IMR-90 (cell line): Measurements from ENCODE around the gene ZFP92. TPM values are rescaled to one million over a fixed set of nuclear protein-coding genes. Genes with fewer than 3 reads are reported as not detected.
A peak's percentile ranks its signal among the peaks of the same experiment; 100 is the strongest.

Experiments used
- ATAC-seq: fragments of 200-7000 bp; cut with Tn5 transposase; 2 replicates; pipeline ENCODE4 v1.9.1; 2020; ENCODE audit warnings: low read depth, mild to moderate bottlenecking, moderate library complexity
- Bru-seq: library from RNA; stranded (reverse); fragments of 400-500 nt; gene quantifications from one replicate; lab custom pipeline; 2021; lab: Mats Ljungman, UMichigan
- BruChase-seq, 2 experiments: library from RNA; stranded (reverse); fragments of 400-500 nt; gene quantifications; one replicate each; lab custom pipeline; 2021; lab: Mats Ljungman, UMichigan
- BruUV-seq: library from RNA; stranded (reverse); fragments of 400-500 nt; replicated peaks from 2 replicates; lab custom pipeline; 2021; lab: Mats Ljungman, UMichigan
- CTCF ChIA-PET: fragments of 300-600 bp; formaldehyde crosslinking; extraction: SDS; loops from one replicate; lab custom pipeline; 2021; ENCODE audit warnings: antibody characterized with exemption; lab: Yijun Ruan, JAX
- POLR2A ChIA-PET: fragments of 300-600 bp; sonication (Branson Sonifier 250); formaldehyde crosslinking; loops from one replicate; lab custom pipeline; 2022; ENCODE audit warnings: antibody characterized with exemption; ENCODE audit not compliant: unreplicated experiment; lab: Charles Lee
- DNase-seq: peaks from one replicate; pipeline ENCODE4 v3.0.0; 2013
- H2AFZ ChIP-seq: replicated peaks from 2 replicates; pipeline ENCODE3; 2013; ENCODE audit warnings: low read length, mild to moderate bottlenecking; ENCODE audit not compliant: poor library complexity
- H2AK5ac ChIP-seq: 2 replicates; pipeline ENCODE4 v1.6.1; 2013; ENCODE audit warnings: low read depth, low read length, inconsistent platforms
- H2AK9ac ChIP-seq: replicated peaks from 2 replicates; pipeline ENCODE3; 2013; ENCODE audit warnings: mild to moderate bottlenecking, low read depth, low read length, moderate library complexity; ENCODE audit not compliant: poor library complexity
- H2BK120ac ChIP-seq: 2 replicates; pipeline ENCODE4 v1.6.1; 2013; ENCODE audit warnings: low read depth, low read length, inconsistent platforms
- H2BK15ac ChIP-seq: 3 replicates; pipeline ENCODE4 v1.6.1; 2013; ENCODE audit warnings: low read depth, low read length, inconsistent platforms
- H2BK20ac ChIP-seq: 2 replicates; pipeline ENCODE4 v1.6.1; 2013; ENCODE audit warnings: low read depth, mild to moderate bottlenecking, inconsistent platforms, low read length, moderate library complexity
- H2BK5ac ChIP-seq: 2 replicates; pipeline ENCODE4 v1.6.1; 2013; ENCODE audit warnings: mild to moderate bottlenecking, low read depth, low read length, inconsistent platforms; ENCODE audit not compliant: poor library complexity, severe bottlenecking
- H3K14ac ChIP-seq: replicated peaks from 2 replicates; pipeline ENCODE4 v1.6.1; 2013; ENCODE audit warnings: low read depth, low read length, inconsistent platforms
- H3K18ac ChIP-seq: 2 replicates; pipeline ENCODE4 v1.6.1; 2013; ENCODE audit warnings: low read depth, low read length, control low read depth
- H3K23ac ChIP-seq: 2 replicates; pipeline ENCODE4 v1.6.1; 2013; ENCODE audit warnings: low read depth, low read length, inconsistent platforms
- H3K27ac ChIP-seq: 2 replicates; pipeline ENCODE4 v1.5.1; 2013; ENCODE audit warnings: mild to moderate bottlenecking, control low read depth, low read length; ENCODE audit not compliant: insufficient read depth
- H3K27me3 ChIP-seq: 2 replicates; pipeline ENCODE4 v1.6.1; 2013; ENCODE audit warnings: low read length; ENCODE audit not compliant: control insufficient read depth, insufficient read depth
- H3K36me3 ChIP-seq: 2 replicates; pipeline ENCODE4 v1.6.1; 2013; ENCODE audit warnings: low read length, mixed read lengths; ENCODE audit not compliant: control insufficient read depth, insufficient read depth
- H3K4ac ChIP-seq: 2 replicates; pipeline ENCODE4 v1.6.1; 2013; ENCODE audit warnings: low read depth, low read length, inconsistent platforms
- H3K4me1 ChIP-seq: 2 replicates; pipeline ENCODE4 v1.6.1; 2013; ENCODE audit warnings: low read length, mixed read lengths; ENCODE audit not compliant: control insufficient read depth, insufficient read depth
- H3K4me2 ChIP-seq: 2 replicates; pipeline ENCODE4 v1.6.1; 2013; ENCODE audit warnings: low read depth, mild to moderate bottlenecking, control low read depth, low read length, moderate library complexity
- H3K4me3 ChIP-seq: 2 replicates; pipeline ENCODE4 v1.5.1; 2013; ENCODE audit warnings: low read depth, mild to moderate bottlenecking, control low read depth, low read length, moderate library complexity; ENCODE audit not compliant: insufficient read depth
- H3K56ac ChIP-seq: 2 replicates; pipeline ENCODE4 v1.6.1; 2013; ENCODE audit warnings: low read length, inconsistent platforms; ENCODE audit not compliant: insufficient read depth; ENCODE audit errors: extremely low read depth
- H3K79me1 ChIP-seq, 2 experiments: 2 replicates each; pipeline ENCODE4 v1.6.1; 2013; ENCODE audit warnings: low read length in 2 of 2, inconsistent platforms in 1 of 2, low read depth in 1 of 2
- H3K9ac ChIP-seq: 2 replicates; pipeline ENCODE4 v1.6.1; 2013; ENCODE audit warnings: low read depth, low read length, control low read depth
- H3K9me1 ChIP-seq: 2 replicates; pipeline ENCODE4 v1.6.1; 2013; ENCODE audit warnings: low read length, inconsistent platforms; ENCODE audit not compliant: insufficient read depth
- H3K9me3 ChIP-seq: 2 replicates; pipeline ENCODE4 v1.6.1; 2013; ENCODE audit warnings: low read length; ENCODE audit not compliant: control insufficient read depth, insufficient read depth
- H4K20me1 ChIP-seq: 2 replicates; pipeline ENCODE4 v1.6.1; 2013; ENCODE audit warnings: low read length, inconsistent platforms; ENCODE audit not compliant: insufficient read depth
- H4K5ac ChIP-seq: 2 replicates; pipeline ENCODE4 v1.6.1; 2013; ENCODE audit warnings: mild to moderate bottlenecking, low read depth, low read length, control low read depth
- H4K8ac ChIP-seq, 2 experiments: 2 replicates each; pipeline ENCODE4 v1.6.1; 2013; ENCODE audit warnings: low read depth in 2 of 2, low read length in 2 of 2, control low read depth in 1 of 2, inconsistent platforms in 1 of 2
- H4K91ac ChIP-seq: 2 replicates; pipeline ENCODE4 v1.6.1; 2013; ENCODE audit warnings: low read depth, low read length, inconsistent platforms; ENCODE audit not compliant: insufficient read depth
- BHLHE40 ChIP-seq: fragments of 150-350 bp; IDR thresholded peaks from 2 replicates; pipeline ENCODE4 v1.6.1; 2016; ENCODE audit warnings: mild to moderate bottlenecking, low read depth, low read length
- CHD1 ChIP-seq: IDR thresholded peaks from 2 replicates; pipeline ENCODE4 v1.6.1; 2012; ENCODE audit warnings: low read depth, low read length, improper control_type of control experiment
- FOS ChIP-seq: fragments of 150-350 bp; IDR thresholded peaks from 2 replicates; pipeline ENCODE4 v1.6.1; 2016; ENCODE audit warnings: low read depth, low read length
- MAFK ChIP-seq: IDR thresholded peaks from 2 replicates; pipeline ENCODE4 v1.6.1; 2012; ENCODE audit warnings: low read depth, low read length, improper control_type of control experiment
- MAZ ChIP-seq: IDR thresholded peaks from 2 replicates; pipeline ENCODE4 v1.6.1; 2012; ENCODE audit warnings: low read depth, mild to moderate bottlenecking, low read length, improper control_type of control experiment, moderate library complexity, borderline replicate concordance
- MXI1 ChIP-seq: IDR thresholded peaks from 2 replicates; pipeline ENCODE4 v1.6.1; 2012; ENCODE audit warnings: low read depth, mild to moderate bottlenecking, low read length, moderate library complexity, borderline replicate concordance
- RAD21 ChIP-seq: IDR thresholded peaks from 2 replicates; pipeline ENCODE4 v1.6.1; 2012; ENCODE audit warnings: low read length, improper control_type of control experiment
- RCOR1 ChIP-seq: IDR thresholded peaks from 2 replicates; pipeline ENCODE4 v1.6.1; 2012; ENCODE audit warnings: mild to moderate bottlenecking, low read length, improper control_type of control experiment; ENCODE audit not compliant: insufficient replicate concordance
- RFX5 ChIP-seq: IDR thresholded peaks from 2 replicates; pipeline ENCODE4 v1.8.0; 2012; ENCODE audit warnings: low read depth, mild to moderate bottlenecking, low read length, moderate library complexity
- SMC3 ChIP-seq: fragments of 150-350 bp; IDR thresholded peaks from 2 replicates; pipeline ENCODE4 v1.6.1; 2016; ENCODE audit warnings: low read depth, mild to moderate bottlenecking, antibody characterized with exemption, low read length, moderate library complexity
- WGBS, 2 experiments: methylation state at CpG; one replicate each; pipeline versions ENCODE4 v1.1.5 to v1.1.7; 2013; ENCODE audit warnings: missing lambda C conversion rate in 2 of 2; ENCODE audit not compliant: insufficient read length in 1 of 2; ENCODE audit errors: extremely low coverage in 2 of 2; 5-methylcytosine and 5-hydroxymethylcytosine counted together
- dilution Hi-C: fragments of 300-500 bp; cut with HindIII; formaldehyde crosslinking; loops from one replicate; pipeline ENCODE4 v1.14.3; 2018; ENCODE audit warnings: low sequenced_read_pairs; ENCODE audit not compliant: unreplicated experiment
- in situ Hi-C: fragments of 300-500 bp; cut with MboI; formaldehyde crosslinking; loops from 3 replicates; pipeline ENCODE4 v1.14.3; 2019; ENCODE audit warnings: low sequenced_read_pairs, inconsistent platforms, mixed read lengths
- intact Hi-C: fragments of 100-400 bp; cut with micrococcal nuclease; formaldehyde crosslinking; loops from 2 replicates; pipeline ENCODE4 v1.10.0; 2022
- long read RNA-seq: library from polyadenylated mRNA; unstranded; transcript quantifications from one replicate; pipeline ENCODE4 v2.0.0, GENCODE V29; 2021; ENCODE audit not compliant: unreplicated experiment
- polyA plus RNA-seq, 3 experiments: library from polyadenylated mRNA; depleted of rRNA; stranded (reverse); fragments of >200 nt; gene quantifications; 2 replicates each; pipeline ENCODE4 v1.2.3, GENCODE V29; 2012; ENCODE audit warnings: low replicate concordance in 1 of 3
- total RNA-seq: library from RNA; depleted of rRNA; stranded (reverse); fragments of >200 nt; gene quantifications from 2 replicates; pipeline ENCODE4 v1.2.3, GENCODE V29; 2012; rRNA removed
- TF ChIP-seq, protein P1 (sequence below): fragments of 150-350 bp; IDR thresholded peaks from 2 replicates; pipeline ENCODE4 v1.6.1; 2016; ENCODE audit warnings: low read depth, mild to moderate bottlenecking, low read length, moderate library complexity, borderline replicate concordance
- TF ChIP-seq, protein P2 (sequence below): conservative IDR thresholded peaks from 2 replicates; pipeline ENCODE4 v1.5.1; 2012; ENCODE audit warnings: mild to moderate bottlenecking, low read depth, low read length, improper control_type of control experiment

The ZFP92 gene, protein sequence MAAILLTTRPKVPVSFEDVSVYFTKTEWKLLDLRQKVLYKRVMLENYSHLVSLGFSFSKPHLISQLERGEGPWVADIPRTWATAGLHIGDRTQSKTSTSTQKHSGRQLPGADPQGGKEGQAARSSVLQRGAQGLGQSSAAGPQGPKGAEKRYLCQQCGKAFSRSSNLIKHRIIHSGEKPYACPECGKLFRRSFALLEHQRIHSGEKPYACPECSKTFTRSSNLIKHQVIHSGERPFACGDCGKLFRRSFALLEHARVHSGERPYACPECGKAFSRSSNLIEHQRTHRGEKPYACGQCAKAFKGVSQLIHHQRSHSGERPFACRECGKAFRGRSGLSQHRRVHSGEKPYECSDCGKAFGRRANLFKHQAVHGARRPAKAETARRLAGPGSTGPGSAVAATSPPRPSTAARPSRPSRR
- total RNA-seq (under 0.01 TPM in 2 replicates), polyA plus RNA-seq (2012; rRNA removed) (0.03 and 0.04 TPM in 2 replicates), Bru-seq, nascent RNA (percentile 9 among the genes with signal in this experiment), BruChase-seq, experiment 1, labeled RNA remaining after a 6-hour chase (not detected), BruChase-seq, experiment 2, labeled RNA remaining after a 2-hour chase (percentile 13 among the genes with signal in this experiment)
- polyA plus RNA-seq (2012; cell fraction: cytosol; rRNA removed): 0.01 and 0.04 TPM in 2 replicates
- polyA plus RNA-seq (2012; cell fraction: nucleus; rRNA removed; ENCODE audit: low replicate concordance): 0.14 and 0.19 TPM in 2 replicates
- long read RNA-seq, partial matches to known transcripts: 0 of 1 reads
- long read RNA-seq, other reads (novel, unspliced or antisense): 1 of 1 reads

- no TSS peak for BruUV-seq
- H3K27ac ChIP-seq: no peak within 1 kb of the TSS
- no peak within 1 kb of the TSS for H4K5ac ChIP-seq
- H2BK20ac ChIP-seq: no peak within 1 kb of the TSS
- peaks cover 3% of the 10 kb centered on the region; the same call in 1 of the 2 replicates for H3K9me3 ChIP-seq
- peak within 1 kb of the TSS; percentile 37 for H2AK9ac ChIP-seq
- H2AK5ac ChIP-seq: no peak within 1 kb of the TSS
- DNase-seq (no peak), ATAC-seq (peak; percentile 44; the same call in 1 of the 2 replicates)
- no peaks in the 10 kb centered on the region for H3K4me1 ChIP-seq
- no peak within 1 kb of the TSS for H2BK120ac ChIP-seq
- intact Hi-C loops: no loop called here
- H3K4me2 ChIP-seq: no peak within 1 kb of the TSS
- no peak within 1 kb of the TSS for H3K4ac ChIP-seq
- TF ChIP-seq MAFK: no peak
- TF ChIP-seq CHD1: no peak
- TF ChIP-seq, protein P1, sequence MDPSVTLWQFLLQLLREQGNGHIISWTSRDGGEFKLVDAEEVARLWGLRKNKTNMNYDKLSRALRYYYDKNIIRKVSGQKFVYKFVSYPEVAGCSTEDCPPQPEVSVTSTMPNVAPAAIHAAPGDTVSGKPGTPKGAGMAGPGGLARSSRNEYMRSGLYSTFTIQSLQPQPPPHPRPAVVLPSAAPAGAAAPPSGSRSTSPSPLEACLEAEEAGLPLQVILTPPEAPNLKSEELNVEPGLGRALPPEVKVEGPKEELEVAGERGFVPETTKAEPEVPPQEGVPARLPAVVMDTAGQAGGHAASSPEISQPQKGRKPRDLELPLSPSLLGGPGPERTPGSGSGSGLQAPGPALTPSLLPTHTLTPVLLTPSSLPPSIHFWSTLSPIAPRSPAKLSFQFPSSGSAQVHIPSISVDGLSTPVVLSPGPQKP: no peak
- no peak for TF ChIP-seq BHLHE40
- no peak for TF ChIP-seq MXI1
- no peak for TF ChIP-seq RAD21
- TF ChIP-seq, protein P2, sequence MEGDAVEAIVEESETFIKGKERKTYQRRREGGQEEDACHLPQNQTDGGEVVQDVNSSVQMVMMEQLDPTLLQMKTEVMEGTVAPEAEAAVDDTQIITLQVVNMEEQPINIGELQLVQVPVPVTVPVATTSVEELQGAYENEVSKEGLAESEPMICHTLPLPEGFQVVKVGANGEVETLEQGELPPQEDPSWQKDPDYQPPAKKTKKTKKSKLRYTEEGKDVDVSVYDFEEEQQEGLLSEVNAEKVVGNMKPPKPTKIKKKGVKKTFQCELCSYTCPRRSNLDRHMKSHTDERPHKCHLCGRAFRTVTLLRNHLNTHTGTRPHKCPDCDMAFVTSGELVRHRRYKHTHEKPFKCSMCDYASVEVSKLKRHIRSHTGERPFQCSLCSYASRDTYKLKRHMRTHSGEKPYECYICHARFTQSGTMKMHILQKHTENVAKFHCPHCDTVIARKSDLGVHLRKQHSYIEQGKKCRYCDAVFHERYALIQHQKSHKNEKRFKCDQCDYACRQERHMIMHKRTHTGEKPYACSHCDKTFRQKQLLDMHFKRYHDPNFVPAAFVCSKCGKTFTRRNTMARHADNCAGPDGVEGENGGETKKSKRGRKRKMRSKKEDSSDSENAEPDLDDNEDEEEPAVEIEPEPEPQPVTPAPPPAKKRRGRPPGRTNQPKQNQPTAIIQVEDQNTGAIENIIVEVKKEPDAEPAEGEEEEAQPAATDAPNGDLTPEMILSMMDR: no peak
- TF ChIP-seq FOS: no peak
- TF ChIP-seq RCOR1: no peak
- TF ChIP-seq MAZ: no peak
- no peak for TF ChIP-seq RFX5
- TF ChIP-seq SMC3: no peak
- ChIA-PET CTCF (no interaction called here), POLR2A (no interaction called here)
- dilution Hi-C loops: no loop called here
- H3K56ac ChIP-seq: no peak within 1 kb of the TSS
- no peak within 1 kb of the TSS for H3K9ac ChIP-seq
- WGBS, 2 experiments: 51% methylated on average over 12 of the region's 75 CpGs; no CpG with 5 or more reads in 1 of the 2 experiments
- H3K9me1 ChIP-seq: no peaks in the 10 kb centered on the region
- H4K8ac ChIP-seq: no peak within 1 kb of the TSS
- H3K18ac ChIP-seq: no peak within 1 kb of the TSS
- no peak within 1 kb of the TSS for H2BK15ac ChIP-seq
- no peak within 1 kb of the TSS for H3K14ac ChIP-seq
- no peak within 1 kb of the TSS for H4K91ac ChIP-seq
- no peaks in the 10 kb centered on the region for H3K36me3 ChIP-seq
- H3K23ac ChIP-seq: no peak within 1 kb of the TSS
- H3K79me1 ChIP-seq: no peaks in the 10 kb centered on the region
- peak within 1 kb of the TSS; percentile 72 for H2AFZ ChIP-seq
- peaks cover 9% of the 10 kb centered on the region for H3K27me3 ChIP-seq
- peak within 1 kb of the TSS; percentile 34 for H3K4me3 ChIP-seq
- H2BK5ac ChIP-seq: no peak within 1 kb of the TSS
- in situ Hi-C loops: loop anchor here (25.0 kb wide), 1 partner anchor 224 kb away; the partner anchor contains the start of gene MAGEA1
- H4K20me1 ChIP-seq: no peaks in the 10 kb centered on the region
Observed at GRCh38 chrX:153411255-153411987, at the start of gene ZFP92. ZFP92 (plus strand) TSS chrX:153411472; CDS start chrX:153418323, 6,851 bp downstream.
